GM15510 (cell line): ENCODE results near the gene RESF1.

Experiments used
- POLR2A ChIP-seq: IDR thresholded peaks from 3 replicates; pipeline ENCODE4 v1.6.1; 2011; ENCODE audit warnings: borderline replicate concordance; ENCODE audit not compliant: insufficient read length; ENCODE audit errors: extremely low read depth

RESF1 gene

GRCh38 chr12:31984806-31985591 is 25.8 kb downstream of the RESF1 start:
- TF ChIP-seq POLR2A = no peak

GRCh38 chr12:31985832-31986231 is 26.6 kb downstream of the RESF1 start:
- TF ChIP-seq POLR2A = no peak

GRCh38 chr12:31989571-31990362 is 30.6 kb downstream of the RESF1 start:
- no peak for TF ChIP-seq POLR2A

GRCh38 chr12:31991146-31991545 is 31.9 kb downstream of the RESF1 start:
- no peak for TF ChIP-seq POLR2A

- no peak for TF ChIP-seq POLR2A
Measured at GRCh38 chr12:31991815-31992214, 32.6 kb downstream of the RESF1 start.

- no peak for TF ChIP-seq POLR2A
Measured at GRCh38 chr12:31999692-32000091, 40.5 kb downstream of the RESF1 start.

- TF ChIP-seq POLR2A = no peak
Measured at GRCh38 chr12:32000373-32001005, 41.3 kb downstream of the RESF1 start.

GRCh38 chr12:32002848-32003493 is 43.8 kb downstream of the RESF1 start:
- TF ChIP-seq POLR2A = no peak

GRCh38 chr12:32003654-32004053 is 44.4 kb downstream of the RESF1 start:
- no peak for TF ChIP-seq POLR2A

- no peak for TF ChIP-seq POLR2A
Measured at GRCh38 chr12:32005496-32006125, 46.4 kb downstream of the RESF1 start.
